PC-9 (cell line): ENCODE measurements around the gene MTREX. TPM values are rescaled to one million over a fixed set of nuclear protein-coding genes. Genes with fewer than 3 reads are reported as not detected.

Experiments
- BruUV-seq: library from RNA; stranded (reverse); fragments of 400-500 nt; replicated peaks from 2 replicates; lab custom pipeline; 2021; lab: Mats Ljungman, UMichigan
- CTCF ChIA-PET: fragments of 300-600 bp; sonication (Branson Sonifier 250); formaldehyde crosslinking; loops from one replicate; lab custom pipeline; 2022; ENCODE audit warnings: antibody characterized with exemption; lab: Charles Lee
- POLR2A ChIA-PET: fragments of 300-600 bp; sonication (Branson Sonifier 250); formaldehyde crosslinking; loops from one replicate; lab custom pipeline; 2022; ENCODE audit warnings: antibody characterized with exemption; ENCODE audit not compliant: unreplicated experiment; lab: Charles Lee
- DNase-seq, 2 experiments: peaks; one replicate each; pipeline versions ENCODE4 v3.0.0 to v3.0.0-alpha.2; 2015 to 2022; ENCODE audit warnings: mixed read lengths in 1 of 2
- H2AFZ ChIP-seq: fragments of 200-600 bp; sonication (generic); 2 replicates; pipeline ENCODE4 v1.8.1; 2017; ENCODE audit warnings: antibody characterized with exemption
- H3F3A ChIP-seq: fragments of 200-600 bp; sonication (generic); 2 replicates; pipeline ENCODE4 v1.8.1; 2017; ENCODE audit warnings: antibody characterized with exemption, mild to moderate bottlenecking, low read depth; ENCODE audit not compliant: insufficient read depth
- H3K27ac ChIP-seq: fragments of 200-600 bp; sonication (generic); 2 replicates; pipeline ENCODE4 v1.6.1; 2016; ENCODE audit warnings: mixed run types
- H3K27me3 ChIP-seq: fragments of 200-600 bp; sonication (generic); 2 replicates; pipeline ENCODE4 v1.6.1; 2016; ENCODE audit warnings: low read depth, mixed run types; ENCODE audit not compliant: insufficient read depth
- H3K36me3 ChIP-seq: fragments of 200-600 bp; sonication (generic); 2 replicates; pipeline ENCODE4 v1.6.1; 2016; ENCODE audit warnings: low read depth, mixed run types
- H3K4me1 ChIP-seq: fragments of 200-600 bp; sonication (generic); replicated peaks from 2 replicates; pipeline ENCODE4 v1.6.1; 2016; ENCODE audit warnings: mixed run types; ENCODE audit not compliant: insufficient read depth
- H3K4me2 ChIP-seq: fragments of 200-600 bp; sonication (generic); 2 replicates; pipeline ENCODE4 v1.6.1; 2017; ENCODE audit warnings: mixed run types
- H3K4me3 ChIP-seq: fragments of 200-600 bp; sonication (generic); 2 replicates; pipeline ENCODE4 v1.6.1; 2016; ENCODE audit warnings: mixed run types
- H3K79me2 ChIP-seq: fragments of 200-600 bp; sonication (generic); 2 replicates; pipeline ENCODE4 v1.6.1; 2017; ENCODE audit warnings: low read depth, mixed run types
- H3K9me2 ChIP-seq: fragments of 200-600 bp; sonication (generic); 2 replicates; pipeline ENCODE4 v1.8.1; 2017; ENCODE audit warnings: mild to moderate bottlenecking; ENCODE audit not compliant: insufficient read depth
- H3K9me3 ChIP-seq: fragments of 200-600 bp; sonication (generic); 2 replicates; pipeline ENCODE4 v1.8.1; 2016; ENCODE audit warnings: low read depth; ENCODE audit not compliant: insufficient read depth
- H4K20me1 ChIP-seq: fragments of 200-600 bp; sonication (generic); 2 replicates; pipeline ENCODE4 v1.8.1; 2017; ENCODE audit not compliant: insufficient read depth
- EZH2 ChIP-seq: fragments of 200-600 bp; sonication (generic); IDR thresholded peaks from 2 replicates; pipeline ENCODE4 v1.8.0; 2017; ENCODE audit warnings: antibody characterized with exemption, low read depth
- intact Hi-C: fragments of 100-400 bp; cut with micrococcal nuclease; formaldehyde crosslinking; loops from one replicate; pipeline ENCODE4 v1.10.0; 2022; ENCODE audit not compliant: unreplicated experiment
- total RNA-seq: library from RNA; stranded (reverse); gene quantifications from 2 replicates; pipeline ENCODE4 v1.2.3, GENCODE V29; 2021
- TF ChIP-seq, protein P1 (sequence below): fragments of 200-600 bp; sonication (generic); conservative IDR thresholded peaks from 2 replicates; pipeline ENCODE4 v1.6.1; 2017; ENCODE audit warnings: mixed run types, antibody characterized with exemption, mild to moderate bottlenecking, moderate library complexity

MTREX gene
- total RNA-seq, 1 experiment from 2014 or later: 56.7 TPM

DNA sequence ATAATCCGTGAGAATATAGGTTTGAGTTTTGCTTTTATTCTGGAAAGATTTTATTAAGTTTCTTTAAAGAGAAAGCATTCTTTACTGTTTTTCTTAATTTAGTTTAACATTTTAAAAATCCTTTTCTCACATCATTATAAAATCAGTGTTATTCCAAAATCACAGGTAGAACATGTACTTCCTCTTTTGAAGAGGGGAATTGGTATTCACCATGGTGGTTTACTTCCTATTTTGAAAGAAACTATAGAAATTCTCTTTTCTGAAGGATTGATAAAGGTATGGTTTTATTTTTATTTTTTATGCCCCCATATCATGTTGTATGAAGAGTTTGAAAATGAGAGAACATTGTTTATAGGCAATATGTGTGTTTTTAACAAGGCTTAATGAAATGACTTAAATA, 43.0 kb downstream of the MTREX start:
- H3K79me2 ChIP-seq: no peaks in the 10 kb centered on the region
- no peak for TF ChIP-seq EZH2
- TF ChIP-seq, protein P1, sequence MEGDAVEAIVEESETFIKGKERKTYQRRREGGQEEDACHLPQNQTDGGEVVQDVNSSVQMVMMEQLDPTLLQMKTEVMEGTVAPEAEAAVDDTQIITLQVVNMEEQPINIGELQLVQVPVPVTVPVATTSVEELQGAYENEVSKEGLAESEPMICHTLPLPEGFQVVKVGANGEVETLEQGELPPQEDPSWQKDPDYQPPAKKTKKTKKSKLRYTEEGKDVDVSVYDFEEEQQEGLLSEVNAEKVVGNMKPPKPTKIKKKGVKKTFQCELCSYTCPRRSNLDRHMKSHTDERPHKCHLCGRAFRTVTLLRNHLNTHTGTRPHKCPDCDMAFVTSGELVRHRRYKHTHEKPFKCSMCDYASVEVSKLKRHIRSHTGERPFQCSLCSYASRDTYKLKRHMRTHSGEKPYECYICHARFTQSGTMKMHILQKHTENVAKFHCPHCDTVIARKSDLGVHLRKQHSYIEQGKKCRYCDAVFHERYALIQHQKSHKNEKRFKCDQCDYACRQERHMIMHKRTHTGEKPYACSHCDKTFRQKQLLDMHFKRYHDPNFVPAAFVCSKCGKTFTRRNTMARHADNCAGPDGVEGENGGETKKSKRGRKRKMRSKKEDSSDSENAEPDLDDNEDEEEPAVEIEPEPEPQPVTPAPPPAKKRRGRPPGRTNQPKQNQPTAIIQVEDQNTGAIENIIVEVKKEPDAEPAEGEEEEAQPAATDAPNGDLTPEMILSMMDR: no peak
- H3K27me3 ChIP-seq: no peaks in the 10 kb centered on the region
- H3K4me3 ChIP-seq: no peak overlapping the region
- ChIA-PET CTCF (no interaction called here), POLR2A (no interaction called here)
- H4K20me1 ChIP-seq: no peaks in the 10 kb centered on the region
- peaks cover 39% of the 10 kb centered on the region for H3K36me3 ChIP-seq
- H2AFZ ChIP-seq: no peak overlapping the region
- no TSS peak for BruUV-seq
- H3K9me3 ChIP-seq: no peaks in the 10 kb centered on the region
- no peak overlapping the region for H3K4me2 ChIP-seq
- no peaks in the 10 kb centered on the region for H3K9me2 ChIP-seq
- H3F3A ChIP-seq: no peaks in the 10 kb centered on the region
- H3K4me1 ChIP-seq: no peaks in the 10 kb centered on the region
- no peak overlapping the region for H3K27ac ChIP-seq
- intact Hi-C loops: no loop called here
- DNase-seq: no peak

DNA sequence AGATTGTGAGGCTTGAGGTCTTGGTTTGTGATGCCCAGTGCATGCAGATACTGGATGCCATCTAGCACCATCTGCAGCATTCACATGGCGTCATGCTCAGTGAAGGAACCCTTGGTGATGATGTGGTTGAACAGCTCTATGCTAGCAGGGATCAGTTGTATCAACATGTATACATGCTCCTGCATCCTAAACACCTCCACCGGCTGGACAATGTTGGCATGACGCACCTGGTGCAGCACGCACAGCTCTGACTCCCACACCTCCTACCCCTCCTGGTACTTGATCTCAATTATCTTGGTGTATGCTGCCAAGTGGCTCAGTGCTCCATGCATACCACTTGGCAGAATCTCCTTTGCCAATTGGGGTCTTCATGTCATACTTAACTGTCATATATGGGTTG, 49.1 kb downstream of the MTREX start:
- H3F3A ChIP-seq: no peaks in the 10 kb centered on the region; the same call in 1 of the 2 replicates
- H3K4me3 ChIP-seq: no peak overlapping the region
- intact Hi-C loops: no loop called here
- no peak overlapping the region for H3K27ac ChIP-seq
- H3K4me1 ChIP-seq: no peaks in the 10 kb centered on the region
- DNase-seq: no peak
- H3K36me3 ChIP-seq: peaks cover 43% of the 10 kb centered on the region
- H3K9me3 ChIP-seq: no peaks in the 10 kb centered on the region
- no peaks in the 10 kb centered on the region for H3K9me2 ChIP-seq
- H3K4me2 ChIP-seq: no peak overlapping the region
- H2AFZ ChIP-seq: no peak overlapping the region
- ChIA-PET POLR2A (no interaction called here), CTCF (no interaction called here)
- H4K20me1 ChIP-seq: no peaks in the 10 kb centered on the region; the same call in 1 of the 2 replicates
- H3K79me2 ChIP-seq: no peaks in the 10 kb centered on the region
- TF ChIP-seq, protein P1: no peak
- no peak for TF ChIP-seq EZH2
- no peaks in the 10 kb centered on the region for H3K27me3 ChIP-seq
- BruUV-seq: no TSS peak

DNA sequence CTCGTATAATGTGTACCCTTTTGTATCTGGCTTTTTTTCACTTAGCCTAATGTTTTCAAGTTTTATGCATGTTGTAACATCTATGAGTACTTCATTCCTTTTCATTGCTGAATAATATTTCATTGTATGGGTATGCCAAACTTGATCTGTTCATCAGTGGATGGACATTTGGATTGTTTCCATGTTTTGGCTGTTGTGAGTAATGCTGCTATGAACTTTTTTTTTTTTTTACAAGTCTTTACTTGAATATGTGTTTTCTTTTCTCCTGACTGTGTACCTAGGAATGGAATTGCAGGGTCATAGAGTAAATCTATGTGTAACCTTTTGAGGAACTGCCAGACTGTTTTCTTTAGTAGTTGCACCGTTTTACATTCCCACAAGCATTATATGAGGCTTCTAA, 52.4 kb downstream of the MTREX start:
- CTCF ChIA-PET: no interaction called here

More for the DNA sequence above, 52.4 kb downstream of the MTREX start:
- Histone ChIP-seq H3K9me3 (no peaks in the 10 kb centered on the region), H3K4me1 (no peaks in the 10 kb centered on the region; the same call in 1 of the 2 replicates), H3K79me2 (no peaks in the 10 kb centered on the region), H3K4me3 (no peak overlapping the region), H2AFZ (no peak overlapping the region), H3K27ac (no peak overlapping the region), H3K36me3 (peaks cover 30% of the 10 kb centered on the region), H3K9me2 (no peaks in the 10 kb centered on the region), H3K4me2 (no peak overlapping the region), H4K20me1 (no peaks in the 10 kb centered on the region; the same call in 1 of the 2 replicates), H3K27me3 (no peaks in the 10 kb centered on the region), H3F3A (no peaks in the 10 kb centered on the region; the same call in 1 of the 2 replicates)
- DNase-seq: no peak
- POLR2A ChIA-PET: interaction anchor here (0.6 kb wide), 1 partner anchor 717 kb away, joined by 7 read pairs; no protein-coding TSS in a partner anchor
- TF ChIP-seq, protein P1: no peak
- no peak for TF ChIP-seq EZH2
- intact Hi-C loops: no loop called here
- BruUV-seq: no TSS peak
